HepG2 (cell line): ENCODE results near the gene KMT2A. TPM values are rescaled to one million over a fixed set of nuclear protein-coding genes. Genes with fewer than 3 reads are reported as not detected.
A peak's percentile ranks its signal among the peaks of the same experiment; 100 is the strongest.

Experiments
- HHEX ChIP-seq: IDR thresholded peaks from 2 replicates; pipeline ENCODE4 v1.6.1; 2016; ENCODE audit warnings: control low read depth
- MBNL3 ChIP-seq: fragments of 250-450 bp; sonication (Bioruptor Pico); conservative IDR thresholded peaks from 2 replicates; pipeline ENCODE4 v1.8.0; 2022; ENCODE audit warnings: mild to moderate bottlenecking, inconsistent platforms
- MIXL1 ChIP-seq: IDR thresholded peaks from 2 replicates; pipeline ENCODE4 v1.6.1; 2016
- REXO4 ChIP-seq: sonication (generic); formaldehyde crosslinking; IDR thresholded peaks from 2 replicates; pipeline ENCODE4 v1.8.0; 2022; ENCODE audit warnings: missing genetic modification reagents, mild to moderate bottlenecking, borderline replicate concordance
- SIN3A ChIP-seq: IDR thresholded peaks from 2 replicates; pipeline ENCODE4 v1.6.1; 2011; ENCODE audit warnings: low read depth, mild to moderate bottlenecking, control low read depth, low read length, borderline replicate concordance
- SSRP1 ChIP-seq: IDR thresholded peaks from 2 replicates; pipeline ENCODE4 v1.6.1; 2016; ENCODE audit warnings: control low read depth
- STAT5B ChIP-seq: sonication (generic); formaldehyde crosslinking; IDR thresholded peaks from 2 replicates; pipeline ENCODE4 v1.4.0; 2020; ENCODE audit warnings: missing genetic modification reagents
- ZFAT ChIP-seq: sonication (generic); formaldehyde crosslinking; conservative IDR thresholded peaks from 2 replicates; pipeline ENCODE4 v1.8.1; 2023; ENCODE audit warnings: missing genetic modification reagents, inconsistent platforms
- ZNF567 ChIP-seq: sonication (generic); formaldehyde crosslinking; IDR thresholded peaks from 2 replicates; pipeline ENCODE4 v1.8.1; 2023; ENCODE audit warnings: mild to moderate bottlenecking, missing genetic modification reagents, borderline replicate concordance
- ZNF713 ChIP-seq: sonication (generic); formaldehyde crosslinking; IDR thresholded peaks from 2 replicates; pipeline ENCODE4 v1.4.0; 2020; ENCODE audit warnings: mild to moderate bottlenecking, missing genetic modification reagents
- ZSCAN29 ChIP-seq: sonication (generic); formaldehyde crosslinking; conservative IDR thresholded peaks from 2 replicates; pipeline ENCODE4 v1.4.0; 2020; ENCODE audit warnings: mild to moderate bottlenecking, missing genetic modification reagents
- polyA plus RNA-seq, 8 experiments: library from polyadenylated mRNA; depleted of rRNA in 3 of 8; stranded (reverse) in 7 of 8; unstranded in 1 of 8; fragments of >200 nt; fragmentation: Illumina TruSeq in 4 of 8; extraction: Trizol in 4 of 8; gene quantifications; 2 replicates each; pipeline versions ENCODE4 v1.2.1 to v1.2.3, GENCODE V29; 2011 to 2016; ENCODE audit warnings: low read depth in 4 of 8, missing spikeins in 1 of 8, mixed read lengths in 1 of 8; ENCODE audit not compliant: insufficient read depth in 1 of 8
- total RNA-seq, 5 experiments: library from RNA; depleted of rRNA; stranded (reverse); fragments of >200 nt; fragmentation: Illumina TruSeq; extraction: Trizol; gene quantifications; 2 replicates each; pipeline ENCODE4 v1.2.3, GENCODE V29; 2016; ENCODE audit warnings: low read depth in 1 of 5
- TF ChIP-seq, protein P1 (sequence below): sonication (generic); formaldehyde crosslinking; IDR thresholded peaks from 2 replicates; pipeline ENCODE4 v1.4.0; 2020; ENCODE audit warnings: missing genetic modification reagents
- TF ChIP-seq, protein P2 (sequence below): sonication (generic); formaldehyde crosslinking; IDR thresholded peaks from 2 replicates; pipeline ENCODE4 v1.9.0; 2021; ENCODE audit warnings: missing genetic modification reagents, borderline replicate concordance
- TF ChIP-seq, protein P3 (sequence below): fragments of 450-650 bp; IDR thresholded peaks from 2 replicates; pipeline ENCODE4 v1.6.1; 2017; ENCODE audit warnings: mild to moderate bottlenecking
- TF ChIP-seq, protein P4 (sequence below): IDR thresholded peaks from 2 replicates; pipeline ENCODE4 v1.6.1; 2016; ENCODE audit warnings: missing compliant biosample characterization, missing genetic modification reagents, borderline replicate concordance
- TF ChIP-seq, protein P5 (sequence below): sonication (generic); formaldehyde crosslinking; IDR thresholded peaks from 2 replicates; pipeline ENCODE4 v1.5.1; 2020; ENCODE audit warnings: missing genetic modification reagents, mild to moderate bottlenecking, borderline replicate concordance

Gene KMT2A
- total and polyA plus RNA-seq, 2 of the 13 experiments (the other 11 are each of a cell fraction or from before 2014, with no cell fraction given) = 12.4 to 20.0 TPM

DNA sequence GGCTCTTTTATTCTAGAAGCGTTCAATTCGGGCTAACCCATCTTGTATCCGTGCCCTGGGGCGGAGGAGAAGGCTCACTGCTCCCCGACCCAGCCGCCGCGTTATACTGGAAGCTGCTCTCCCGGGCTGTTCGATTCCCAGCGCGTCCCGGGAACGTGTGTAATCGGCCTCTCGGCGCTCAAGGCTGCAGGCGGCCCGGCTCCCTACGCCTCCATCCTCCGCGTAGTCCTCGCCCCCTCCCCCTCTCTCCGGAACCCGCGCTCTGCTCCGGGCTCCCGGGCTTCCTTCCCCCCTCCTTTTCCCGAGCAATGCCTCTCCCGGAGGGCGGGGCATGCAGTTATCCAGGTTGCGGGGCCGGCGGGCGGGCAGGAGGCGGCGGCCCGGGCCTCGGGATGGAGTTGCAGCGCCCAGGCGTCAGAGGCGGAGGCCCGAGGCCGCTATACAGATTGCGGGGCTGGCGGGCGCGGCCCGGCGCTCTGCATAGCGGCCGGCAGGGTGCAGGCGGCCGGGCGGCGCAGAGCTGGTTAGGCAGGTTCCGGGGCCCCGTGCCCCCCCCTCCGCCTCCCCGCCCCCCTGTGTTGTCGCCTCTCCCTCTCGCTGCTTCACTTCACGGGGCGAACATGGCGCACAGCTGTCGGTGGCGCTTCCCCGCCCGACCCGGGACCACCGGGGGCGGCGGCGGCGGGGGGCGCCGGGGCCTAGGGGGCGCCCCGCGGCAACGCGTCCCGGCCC lies at the start of gene KMT2A (continued):
- TF ChIP-seq, protein P1, sequence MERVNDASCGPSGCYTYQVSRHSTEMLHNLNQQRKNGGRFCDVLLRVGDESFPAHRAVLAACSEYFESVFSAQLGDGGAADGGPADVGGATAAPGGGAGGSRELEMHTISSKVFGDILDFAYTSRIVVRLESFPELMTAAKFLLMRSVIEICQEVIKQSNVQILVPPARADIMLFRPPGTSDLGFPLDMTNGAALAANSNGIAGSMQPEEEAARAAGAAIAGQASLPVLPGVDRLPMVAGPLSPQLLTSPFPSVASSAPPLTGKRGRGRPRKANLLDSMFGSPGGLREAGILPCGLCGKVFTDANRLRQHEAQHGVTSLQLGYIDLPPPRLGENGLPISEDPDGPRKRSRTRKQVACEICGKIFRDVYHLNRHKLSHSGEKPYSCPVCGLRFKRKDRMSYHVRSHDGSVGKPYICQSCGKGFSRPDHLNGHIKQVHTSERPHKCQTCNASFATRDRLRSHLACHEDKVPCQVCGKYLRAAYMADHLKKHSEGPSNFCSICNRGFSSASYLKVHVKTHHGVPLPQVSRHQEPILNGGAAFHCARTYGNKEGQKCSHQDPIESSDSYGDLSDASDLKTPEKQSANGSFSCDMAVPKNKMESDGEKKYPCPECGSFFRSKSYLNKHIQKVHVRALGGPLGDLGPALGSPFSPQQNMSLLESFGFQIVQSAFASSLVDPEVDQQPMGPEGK (CRISPR knock-in tag) = peak; percentile 86
- TF ChIP-seq REXO4 (no peak), ZFAT (CRISPR knock-in tag) (no peak), STAT5B (CRISPR knock-in tag) (no peak), ZSCAN29 (0 out of 2 replicates have a peak, but pooled peaks have one; percentile 29), ZNF713 (CRISPR knock-in tag) (no peak), MBNL3 (no peak), ZNF567 (CRISPR knock-in tag) (no peak; the same call in 1 of the 2 replicates), SIN3A (peak; percentile 26; the same call in 1 of the 2 replicates), SSRP1 (CRISPR knock-in tag) (no peak), HHEX (CRISPR knock-in tag) (no peak), MIXL1 (CRISPR knock-in tag) (peak; percentile 36; the same call in 1 of the 2 replicates)
- TF ChIP-seq, protein P2, sequence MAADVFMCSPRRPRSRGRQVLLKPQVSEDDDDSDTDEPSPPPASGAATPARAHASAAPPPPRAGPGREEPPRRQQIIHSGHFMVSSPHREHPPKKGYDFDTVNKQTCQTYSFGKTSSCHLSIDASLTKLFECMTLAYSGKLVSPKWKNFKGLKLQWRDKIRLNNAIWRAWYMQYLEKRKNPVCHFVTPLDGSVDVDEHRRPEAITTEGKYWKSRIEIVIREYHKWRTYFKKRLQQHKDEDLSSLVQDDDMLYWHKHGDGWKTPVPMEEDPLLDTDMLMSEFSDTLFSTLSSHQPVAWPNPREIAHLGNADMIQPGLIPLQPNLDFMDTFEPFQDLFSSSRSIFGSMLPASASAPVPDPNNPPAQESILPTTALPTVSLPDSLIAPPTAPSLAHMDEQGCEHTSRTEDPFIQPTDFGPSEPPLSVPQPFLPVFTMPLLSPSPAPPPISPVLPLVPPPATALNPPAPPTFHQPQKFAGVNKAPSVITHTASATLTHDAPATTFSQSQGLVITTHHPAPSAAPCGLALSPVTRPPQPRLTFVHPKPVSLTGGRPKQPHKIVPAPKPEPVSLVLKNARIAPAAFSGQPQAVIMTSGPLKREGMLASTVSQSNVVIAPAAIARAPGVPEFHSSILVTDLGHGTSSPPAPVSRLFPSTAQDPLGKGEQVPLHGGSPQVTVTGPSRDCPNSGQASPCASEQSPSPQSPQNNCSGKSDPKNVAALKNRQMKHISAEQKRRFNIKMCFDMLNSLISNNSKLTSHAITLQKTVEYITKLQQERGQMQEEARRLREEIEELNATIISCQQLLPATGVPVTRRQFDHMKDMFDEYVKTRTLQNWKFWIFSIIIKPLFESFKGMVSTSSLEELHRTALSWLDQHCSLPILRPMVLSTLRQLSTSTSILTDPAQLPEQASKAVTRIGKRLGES (CRISPR knock-in tag) = no peak
- TF ChIP-seq, protein P3, sequence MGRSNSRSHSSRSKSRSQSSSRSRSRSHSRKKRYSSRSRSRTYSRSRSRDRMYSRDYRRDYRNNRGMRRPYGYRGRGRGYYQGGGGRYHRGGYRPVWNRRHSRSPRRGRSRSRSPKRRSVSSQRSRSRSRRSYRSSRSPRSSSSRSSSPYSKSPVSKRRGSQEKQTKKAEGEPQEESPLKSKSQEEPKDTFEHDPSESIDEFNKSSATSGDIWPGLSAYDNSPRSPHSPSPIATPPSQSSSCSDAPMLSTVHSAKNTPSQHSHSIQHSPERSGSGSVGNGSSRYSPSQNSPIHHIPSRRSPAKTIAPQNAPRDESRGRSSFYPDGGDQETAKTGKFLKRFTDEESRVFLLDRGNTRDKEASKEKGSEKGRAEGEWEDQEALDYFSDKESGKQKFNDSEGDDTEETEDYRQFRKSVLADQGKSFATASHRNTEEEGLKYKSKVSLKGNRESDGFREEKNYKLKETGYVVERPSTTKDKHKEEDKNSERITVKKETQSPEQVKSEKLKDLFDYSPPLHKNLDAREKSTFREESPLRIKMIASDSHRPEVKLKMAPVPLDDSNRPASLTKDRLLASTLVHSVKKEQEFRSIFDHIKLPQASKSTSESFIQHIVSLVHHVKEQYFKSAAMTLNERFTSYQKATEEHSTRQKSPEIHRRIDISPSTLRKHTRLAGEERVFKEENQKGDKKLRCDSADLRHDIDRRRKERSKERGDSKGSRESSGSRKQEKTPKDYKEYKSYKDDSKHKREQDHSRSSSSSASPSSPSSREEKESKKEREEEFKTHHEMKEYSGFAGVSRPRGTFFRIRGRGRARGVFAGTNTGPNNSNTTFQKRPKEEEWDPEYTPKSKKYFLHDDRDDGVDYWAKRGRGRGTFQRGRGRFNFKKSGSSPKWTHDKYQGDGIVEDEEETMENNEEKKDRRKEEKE = no peak
- TF ChIP-seq, protein P4, sequence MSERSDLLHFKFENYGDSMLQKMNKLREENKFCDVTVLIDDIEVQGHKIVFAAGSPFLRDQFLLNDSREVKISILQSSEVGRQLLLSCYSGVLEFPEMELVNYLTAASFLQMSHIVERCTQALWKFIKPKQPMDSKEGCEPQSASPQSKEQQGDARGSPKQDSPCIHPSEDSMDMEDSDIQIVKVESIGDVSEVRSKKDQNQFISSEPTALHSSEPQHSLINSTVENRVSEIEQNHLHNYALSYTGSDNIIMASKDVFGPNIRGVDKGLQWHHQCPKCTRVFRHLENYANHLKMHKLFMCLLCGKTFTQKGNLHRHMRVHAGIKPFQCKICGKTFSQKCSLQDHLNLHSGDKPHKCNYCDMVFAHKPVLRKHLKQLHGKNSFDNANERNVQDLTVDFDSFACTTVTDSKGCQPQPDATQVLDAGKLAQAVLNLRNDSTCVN (CRISPR knock-in tag) = peak; percentile 75
- TF ChIP-seq, protein P5, sequence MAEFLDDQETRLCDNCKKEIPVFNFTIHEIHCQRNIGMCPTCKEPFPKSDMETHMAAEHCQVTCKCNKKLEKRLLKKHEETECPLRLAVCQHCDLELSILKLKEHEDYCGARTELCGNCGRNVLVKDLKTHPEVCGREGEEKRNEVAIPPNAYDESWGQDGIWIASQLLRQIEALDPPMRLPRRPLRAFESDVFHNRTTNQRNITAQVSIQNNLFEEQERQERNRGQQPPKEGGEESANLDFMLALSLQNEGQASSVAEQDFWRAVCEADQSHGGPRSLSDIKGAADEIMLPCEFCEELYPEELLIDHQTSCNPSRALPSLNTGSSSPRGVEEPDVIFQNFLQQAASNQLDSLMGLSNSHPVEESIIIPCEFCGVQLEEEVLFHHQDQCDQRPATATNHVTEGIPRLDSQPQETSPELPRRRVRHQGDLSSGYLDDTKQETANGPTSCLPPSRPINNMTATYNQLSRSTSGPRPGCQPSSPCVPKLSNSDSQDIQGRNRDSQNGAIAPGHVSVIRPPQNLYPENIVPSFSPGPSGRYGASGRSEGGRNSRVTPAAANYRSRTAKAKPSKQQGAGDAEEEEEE = no peak
